HG02943 (cell line): Measurements from ENCODE around the gene TRIP11.

ENCODE experiments used
- ATAC-seq: cut with Tn5 transposase; IDR thresholded peaks from one replicate; pipeline ENCODE4 v1.9.1; 2021; ENCODE audit warnings: mild to moderate bottlenecking, low read depth, moderate library complexity; ENCODE audit not compliant: unreplicated experiment

TRIP11 gene

GRCh38 chr14:91926131-91926890 lies 113.5 kb downstream of the TRIP11 start:
- ATAC-seq = no peak

- no peak for ATAC-seq
Measured at GRCh38 chr14:91925727-91926121, 114.1 kb downstream of the TRIP11 start.

DNA sequence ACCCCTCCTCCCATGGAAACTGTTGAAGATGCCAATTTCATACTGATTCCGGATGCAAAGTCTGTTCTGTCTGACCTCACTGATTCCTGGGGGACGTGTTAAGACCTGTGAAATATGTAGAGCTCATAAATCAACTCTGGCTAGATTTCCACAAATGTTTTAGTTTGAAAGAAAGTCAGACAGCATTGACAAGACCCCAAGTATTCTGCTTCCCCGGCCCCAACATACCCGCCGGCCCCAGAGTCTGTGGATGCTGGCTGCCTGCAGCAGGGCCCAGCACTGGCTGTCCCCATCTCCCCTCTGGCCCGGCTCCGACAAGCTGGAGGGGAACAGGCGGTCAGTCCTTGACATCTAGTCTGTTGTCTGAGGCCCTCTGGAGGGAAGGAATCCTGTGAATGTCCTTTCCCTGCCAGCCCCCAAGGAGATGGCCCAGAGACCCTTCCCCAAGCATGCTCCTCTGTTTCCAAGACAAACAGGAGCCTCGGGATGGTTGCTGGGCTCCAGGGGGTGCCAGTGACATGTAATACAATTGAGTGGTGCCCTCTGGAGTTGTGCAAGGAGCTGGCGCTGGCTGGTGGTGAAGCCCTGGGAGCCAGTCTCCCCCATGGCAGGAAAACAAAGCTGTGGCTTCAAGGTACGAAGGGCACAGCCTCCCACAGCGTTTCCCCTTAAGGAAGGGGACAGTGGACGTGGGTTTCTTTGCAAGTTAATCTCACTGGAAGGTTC lies 114.7 kb downstream of the TRIP11 start:
- no peak for ATAC-seq

GRCh38 chr14:91920526-91920925 lies 119.3 kb downstream of the TRIP11 start:
- no peak for ATAC-seq

DNA sequence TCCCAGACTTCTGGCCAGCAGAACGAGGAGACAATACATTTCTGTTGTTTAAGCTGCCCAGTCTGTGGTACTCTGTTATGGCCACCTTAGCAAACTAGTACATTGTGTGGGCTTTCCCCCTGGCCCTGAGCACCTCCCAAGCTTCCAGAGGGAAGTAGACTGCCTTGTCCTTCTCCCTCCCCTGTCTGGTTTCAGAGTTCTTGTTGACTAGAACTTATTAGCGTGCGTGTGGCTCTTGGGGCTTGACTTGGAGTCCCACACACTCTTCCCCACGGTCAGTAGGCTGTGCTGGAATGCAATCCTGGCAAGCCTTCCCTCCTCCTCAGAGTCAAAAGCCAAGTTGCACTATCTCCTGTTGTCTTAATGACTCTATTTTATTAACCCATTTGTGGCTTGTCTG lies 120.0 kb downstream of the TRIP11 start:
- no peak for ATAC-seq

DNA sequence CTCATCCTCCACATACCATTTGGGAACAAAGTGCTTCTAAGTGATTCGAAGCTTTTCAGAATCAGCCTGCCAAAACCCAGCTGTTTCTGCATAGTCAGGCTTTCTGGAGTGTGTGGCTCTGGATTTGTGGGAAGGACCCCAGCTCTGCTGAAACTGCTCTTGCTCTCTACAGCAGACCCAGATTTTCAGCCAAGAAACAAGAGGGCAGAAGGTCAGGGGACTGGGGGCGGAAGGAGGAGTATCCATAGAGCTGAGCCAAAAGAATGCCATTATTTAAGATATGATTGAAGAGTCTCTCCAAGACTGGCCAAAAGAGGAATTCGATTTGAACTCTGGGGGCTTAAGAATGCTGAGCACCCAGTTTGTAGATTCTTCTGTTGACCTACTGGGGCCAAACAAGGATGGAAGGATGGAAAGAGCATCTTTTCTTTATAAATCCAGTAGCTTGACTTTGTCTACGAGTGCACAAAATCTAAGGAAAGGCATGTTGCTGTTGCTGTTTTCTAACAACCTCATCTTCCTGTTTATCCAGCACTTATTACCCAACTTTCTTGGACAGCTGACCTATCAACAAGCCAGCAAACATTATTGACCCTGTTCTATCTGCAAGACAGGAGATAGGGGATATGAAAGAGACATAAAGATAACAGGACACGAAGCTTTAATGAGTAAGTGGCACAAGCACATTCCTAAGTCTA lies 121.5 kb downstream of the TRIP11 start:
- ATAC-seq = no peak
